GM18526 (cell line): ENCODE results near the gene RAB11FIP5.

Experiments used
- POLR2A ChIP-seq: IDR thresholded peaks from 3 replicates; pipeline ENCODE4 v1.6.1; 2011; ENCODE audit not compliant: insufficient read length; ENCODE audit errors: extremely low read depth

The RAB11FIP5 gene

DNA sequence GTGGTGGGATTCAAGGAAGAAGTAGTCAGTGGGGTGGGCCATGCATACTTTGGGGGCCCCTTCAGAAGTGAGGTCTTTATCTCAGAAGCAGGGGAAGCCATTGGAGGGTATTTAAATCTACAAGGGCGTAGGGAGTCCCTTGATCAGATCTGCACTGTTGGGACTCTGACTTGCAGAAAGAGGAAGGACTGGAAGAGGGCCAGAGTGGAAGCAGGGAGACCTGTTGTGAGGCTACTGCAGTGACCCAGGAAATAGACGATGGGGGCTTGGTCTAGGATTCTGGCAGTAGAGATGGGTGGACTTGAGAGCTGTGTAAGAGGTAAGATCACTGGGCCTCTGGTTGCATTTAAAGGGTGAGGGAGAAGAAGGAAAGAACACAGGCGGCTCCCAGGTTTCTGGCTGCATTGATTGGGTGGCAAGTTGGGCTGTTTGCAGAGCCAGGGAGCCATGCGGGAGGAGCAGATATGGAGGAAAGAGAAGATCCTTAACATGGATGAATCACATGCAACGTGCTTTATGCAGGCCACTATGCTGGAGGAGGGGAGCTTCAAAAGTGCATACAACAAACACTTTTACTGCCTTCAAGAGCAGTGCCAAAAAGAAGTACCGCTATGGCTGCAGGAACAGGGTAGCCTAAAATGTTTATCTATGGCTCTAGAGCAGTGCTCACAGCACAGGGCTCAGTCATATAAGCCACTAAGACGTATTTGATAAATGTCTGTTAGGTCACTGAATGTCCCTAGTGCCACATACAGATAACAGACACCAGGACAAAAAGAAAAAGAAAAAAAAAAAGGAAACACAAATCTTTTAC, 43.5 kb downstream of the RAB11FIP5 start:
- TF ChIP-seq POLR2A, result no peak

DNA sequence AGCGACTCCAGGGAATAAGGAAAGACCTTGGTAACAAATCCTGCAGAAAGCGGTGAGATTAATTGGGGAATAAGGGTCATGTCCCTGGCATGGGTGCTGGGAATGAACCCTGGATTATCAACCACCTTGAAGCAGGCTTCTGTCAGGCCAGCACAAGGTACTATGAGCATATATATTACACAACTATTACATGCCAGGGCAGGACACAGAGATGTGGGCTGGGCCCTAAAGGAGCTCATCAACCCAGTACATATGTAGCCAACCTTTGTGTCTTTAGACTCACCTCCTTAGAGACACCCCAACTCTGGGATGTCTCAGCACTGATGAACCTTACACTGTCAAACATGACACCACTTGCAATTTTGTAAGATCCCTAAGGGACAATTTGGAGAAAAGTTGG, 44.6 kb downstream of the RAB11FIP5 start:
- no peak for TF ChIP-seq POLR2A

DNA sequence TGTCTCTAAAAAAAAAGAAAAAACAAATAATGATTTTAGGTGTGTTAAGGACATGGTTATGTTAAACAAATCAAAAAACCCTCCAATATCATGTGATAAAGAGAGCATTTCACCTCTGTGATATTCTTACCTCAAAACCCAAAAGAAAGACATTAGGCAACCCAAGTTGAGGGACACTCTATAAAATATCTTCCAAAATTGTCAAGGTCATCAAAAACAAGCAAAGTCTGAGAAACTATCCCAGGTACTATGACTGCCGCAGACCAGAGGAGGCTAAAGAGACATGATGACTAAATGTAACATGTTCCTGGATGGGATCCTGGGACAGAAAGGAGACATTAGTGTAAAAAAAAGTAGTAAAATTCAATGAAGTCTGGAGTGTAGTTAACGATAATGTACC, 45.7 kb downstream of the RAB11FIP5 start:
- TF ChIP-seq POLR2A, result no peak

DNA sequence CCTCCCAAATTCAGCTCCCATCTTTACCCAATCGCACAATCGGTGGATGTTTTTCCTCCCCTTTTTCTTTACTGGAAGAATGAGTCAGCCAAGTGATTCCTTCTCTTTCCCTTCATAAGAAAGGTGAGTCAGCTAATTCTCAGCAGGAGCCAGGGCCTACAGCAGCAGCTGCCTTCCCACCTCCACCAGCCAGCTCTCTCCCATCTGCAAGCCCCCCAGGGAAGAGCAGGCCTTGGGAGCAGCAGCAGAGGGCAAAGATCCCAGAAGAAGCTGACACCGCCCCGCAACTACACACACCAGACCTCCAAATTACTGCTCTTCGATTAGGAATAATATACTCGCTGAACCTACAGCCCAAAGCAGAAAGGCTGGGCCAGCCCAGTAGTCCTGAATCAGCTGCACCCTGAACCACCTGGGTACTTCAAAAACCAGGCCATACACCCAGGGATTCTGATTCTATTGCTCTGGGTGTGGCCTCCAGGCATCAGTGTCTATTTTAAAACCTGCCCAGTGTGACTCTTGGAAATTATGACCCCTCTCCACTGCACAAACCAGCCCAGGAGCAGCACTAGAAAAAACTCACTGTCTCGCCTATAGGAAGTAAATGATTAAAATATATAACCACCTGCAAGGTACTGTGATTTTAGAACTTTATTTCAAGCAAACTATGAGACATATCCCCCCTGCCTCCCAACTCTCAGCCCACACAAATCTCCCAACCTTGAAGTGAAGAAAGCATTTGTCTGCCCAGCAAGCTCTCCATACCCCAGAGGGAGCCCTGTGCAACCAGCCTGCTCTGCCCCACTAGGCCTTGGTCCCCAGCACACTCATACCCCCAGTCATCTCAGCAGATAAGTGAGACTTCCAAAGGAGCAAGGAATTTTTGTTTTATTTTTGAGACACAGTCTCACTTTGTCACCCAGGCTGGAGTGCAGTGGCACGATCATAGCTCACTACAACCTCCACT, 48.6 kb downstream of the RAB11FIP5 start:
- TF ChIP-seq POLR2A, result no peak

DNA sequence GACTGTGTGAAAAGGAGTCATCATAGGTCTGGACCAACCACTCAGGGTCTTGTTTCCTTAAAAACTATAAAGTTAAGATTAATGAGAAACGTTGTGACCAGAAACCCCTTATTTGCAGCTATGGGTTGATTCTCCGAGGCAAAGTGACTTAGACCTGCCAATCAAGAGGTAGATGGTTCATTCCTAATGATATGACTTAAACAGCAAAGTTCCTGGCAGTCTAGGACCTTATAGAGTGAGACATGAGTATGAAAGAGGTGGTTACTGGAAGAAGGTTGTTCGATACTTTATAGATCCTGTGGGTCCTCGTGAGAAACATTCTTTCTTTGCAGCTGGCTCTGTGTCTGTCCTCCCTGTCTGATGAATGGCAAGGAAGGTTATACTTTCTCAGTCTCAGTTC, 49.3 kb downstream of the RAB11FIP5 start:
- no peak for TF ChIP-seq POLR2A

DNA sequence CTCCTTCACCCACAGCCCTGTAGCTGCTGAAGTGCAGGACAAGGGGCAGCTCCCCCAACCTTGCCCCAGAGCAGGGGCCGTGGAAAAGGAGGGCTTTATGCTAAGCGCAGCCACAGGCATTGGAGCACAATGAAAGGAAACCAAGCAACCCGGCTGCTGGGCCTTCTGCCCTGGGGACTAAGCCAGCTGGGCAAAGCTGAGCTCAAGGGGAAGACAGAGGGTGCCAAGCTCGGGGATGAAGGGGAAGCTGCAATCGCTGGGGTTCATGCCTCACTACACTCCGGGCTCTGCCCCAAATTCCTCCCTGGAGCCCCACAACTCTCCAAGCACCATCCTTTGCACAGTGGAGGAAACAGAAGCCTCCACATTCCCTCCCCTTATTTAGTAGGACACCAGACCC, 53.6 kb downstream of the RAB11FIP5 start:
- no peak for TF ChIP-seq POLR2A

DNA sequence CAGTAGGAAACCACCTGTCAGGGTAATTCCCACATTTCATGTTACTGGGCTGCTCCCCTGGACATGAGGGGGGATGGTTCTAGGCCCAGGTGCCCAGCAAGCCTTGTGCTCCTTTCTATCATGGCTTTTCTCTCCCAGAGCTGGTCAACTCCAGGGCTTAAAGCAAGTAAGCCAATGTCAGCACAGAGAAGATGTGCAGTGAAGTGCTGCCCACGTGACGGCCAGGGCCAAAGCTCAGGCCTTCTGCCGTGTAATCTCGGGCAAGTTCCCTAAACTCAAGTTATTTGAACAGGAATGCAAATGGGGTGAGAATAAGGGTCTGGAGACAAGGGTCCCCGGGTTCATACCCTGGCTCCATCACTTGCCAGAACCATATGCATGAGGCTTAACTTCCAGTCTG, 57.8 kb downstream of the RAB11FIP5 start:
- no peak for TF ChIP-seq POLR2A

DNA sequence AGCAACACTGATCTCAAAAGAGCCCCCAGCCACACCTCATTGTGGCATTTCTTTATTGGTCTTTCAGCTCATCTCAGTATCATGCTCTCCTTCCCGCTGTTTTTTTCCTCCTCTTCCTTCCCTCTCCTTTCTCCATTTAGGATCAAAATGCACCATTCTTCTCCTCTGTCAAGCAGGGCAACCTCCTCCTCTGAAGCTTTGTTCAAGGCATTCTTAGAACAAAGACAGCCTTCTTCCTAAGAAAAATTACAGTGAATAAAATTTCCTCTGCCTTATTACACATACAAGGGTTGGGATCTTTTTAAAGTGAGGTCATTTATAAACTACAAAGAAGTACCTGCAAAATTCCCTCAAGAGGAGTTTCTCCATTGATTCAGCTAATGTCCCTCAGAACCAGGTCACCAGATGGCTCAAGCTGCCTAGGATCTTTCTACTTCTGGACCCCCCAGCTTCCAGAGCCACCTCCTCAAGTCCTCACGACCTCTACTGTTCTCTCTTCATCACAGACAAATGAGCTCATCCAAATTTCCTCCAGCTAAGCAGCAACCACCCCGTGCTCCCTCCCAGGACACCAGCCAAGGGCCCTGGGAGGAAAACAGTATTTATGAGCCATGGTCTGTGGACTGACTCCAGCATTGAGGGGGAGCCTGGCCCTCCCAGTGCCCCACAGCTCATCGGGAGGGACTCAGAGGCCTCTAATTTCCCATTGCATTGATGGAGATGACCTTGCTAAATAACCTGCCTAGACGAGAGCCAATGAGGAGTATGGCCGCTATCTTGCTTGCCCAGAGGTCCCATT, 59.2 kb downstream of the RAB11FIP5 start:
- no peak for TF ChIP-seq POLR2A

DNA sequence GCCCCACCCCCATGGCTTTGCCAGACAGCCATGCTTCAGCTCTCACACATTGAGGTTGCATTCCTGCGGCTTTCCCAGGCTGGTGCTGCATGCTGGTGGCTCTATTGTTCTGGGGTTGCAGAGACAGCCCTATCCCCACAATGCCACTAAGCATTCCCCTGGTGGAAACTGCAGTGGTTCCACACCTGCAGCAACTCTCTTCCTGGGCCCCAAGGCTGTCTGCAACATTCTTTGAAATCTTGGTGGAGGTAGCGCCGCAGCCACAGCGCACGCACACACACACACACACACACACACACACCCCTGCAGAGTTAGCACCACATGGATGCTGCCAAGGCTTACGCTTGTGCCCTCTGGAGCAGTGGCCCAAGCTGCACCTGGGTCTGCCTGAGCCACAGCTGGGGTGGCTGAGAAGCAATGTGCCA, 62.6 kb downstream of the RAB11FIP5 start:
- no peak for TF ChIP-seq POLR2A

DNA sequence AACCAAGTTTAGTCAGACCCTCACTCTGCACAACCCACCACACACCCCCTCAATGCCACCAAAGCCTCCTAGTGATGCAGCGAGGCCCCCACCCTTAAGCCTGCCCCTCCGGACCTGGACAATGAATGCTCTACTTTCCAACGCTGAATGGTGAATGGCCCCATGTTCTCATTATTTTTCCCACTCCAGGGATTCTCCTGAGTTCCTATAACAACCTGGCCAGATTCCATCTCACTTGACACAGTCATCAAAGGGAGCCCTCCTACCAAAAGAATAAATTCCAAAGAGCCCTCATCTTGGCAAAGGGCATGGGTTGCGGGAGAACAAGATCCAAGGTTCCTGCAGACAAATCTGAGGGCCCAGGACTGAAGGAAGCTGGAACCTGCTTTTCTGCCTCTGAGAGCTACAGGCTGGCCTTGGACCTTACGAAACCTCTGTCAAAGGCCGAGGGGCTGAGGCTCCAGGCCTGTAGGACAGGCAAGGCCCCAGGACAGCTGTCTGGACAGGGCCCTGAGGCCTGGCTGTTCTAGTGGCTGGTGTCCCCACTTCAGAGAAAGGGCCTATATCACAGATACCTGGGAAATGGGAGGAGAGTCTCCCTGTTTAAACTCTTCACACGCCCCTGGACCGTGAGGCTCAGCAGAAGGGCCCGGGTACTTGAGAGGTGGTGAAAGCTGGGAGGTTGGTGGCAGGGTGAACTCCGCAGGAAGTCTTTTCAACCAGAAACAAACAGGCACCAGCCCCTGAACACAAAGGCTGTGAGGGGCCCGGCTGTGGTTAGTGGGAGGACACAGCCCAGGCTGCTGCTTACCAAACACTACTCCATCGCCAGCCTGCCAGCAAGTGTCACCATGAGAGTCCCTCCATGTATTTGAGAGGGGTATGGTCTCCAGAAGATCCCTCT, 68.6 kb downstream of the RAB11FIP5 start:
- no peak for TF ChIP-seq POLR2A

DNA sequence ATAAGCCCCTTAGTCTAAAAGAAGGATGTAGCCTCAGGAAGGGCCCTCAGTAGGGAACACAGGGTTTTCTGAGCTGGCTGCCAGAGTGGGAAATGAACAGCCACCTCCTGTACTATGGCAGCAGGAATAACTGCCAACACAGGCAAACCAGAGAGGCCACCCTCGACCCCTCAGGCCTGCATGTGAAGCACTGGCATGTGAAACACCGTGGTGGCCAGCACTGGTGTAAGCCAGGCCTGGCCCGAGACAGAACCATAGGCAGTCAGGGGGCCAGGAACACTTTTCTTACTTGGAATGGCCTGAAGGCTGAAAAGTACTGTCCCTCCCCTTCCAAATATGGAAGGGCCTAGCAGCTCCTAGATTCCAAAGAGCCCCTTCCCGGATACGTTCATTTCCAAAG, 69.5 kb downstream of the RAB11FIP5 start:
- no peak for TF ChIP-seq POLR2A

DNA sequence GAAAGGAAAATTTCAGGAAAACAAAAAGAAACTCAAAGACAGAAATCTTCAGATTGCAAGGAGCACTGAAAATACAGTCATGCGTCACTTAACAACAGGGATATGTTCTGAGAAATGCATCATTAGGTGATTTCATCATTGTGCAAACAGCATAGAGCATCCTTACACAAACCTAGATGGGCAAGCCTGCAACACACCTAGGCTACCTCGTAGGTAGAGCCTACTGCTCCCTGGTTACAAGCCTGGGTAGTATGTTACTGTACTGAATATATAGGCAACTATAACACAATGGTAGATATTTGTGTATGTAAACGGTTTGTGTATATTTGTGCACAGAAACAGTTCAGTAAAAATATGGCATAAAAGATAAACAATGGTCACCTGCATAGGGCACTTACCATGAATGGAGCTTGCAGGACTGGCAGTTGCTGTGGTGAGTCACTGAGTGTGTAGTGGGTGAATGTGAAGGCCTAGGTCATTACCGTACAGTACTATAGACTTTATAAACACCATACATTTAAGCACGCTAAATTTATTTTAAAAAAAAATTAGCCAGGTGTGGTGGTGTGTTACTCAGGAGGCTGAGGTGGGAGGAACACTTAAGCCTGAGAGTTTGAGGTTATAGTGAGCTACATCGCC, 74.7 kb downstream of the RAB11FIP5 start:
- TF ChIP-seq POLR2A, result no peak

DNA sequence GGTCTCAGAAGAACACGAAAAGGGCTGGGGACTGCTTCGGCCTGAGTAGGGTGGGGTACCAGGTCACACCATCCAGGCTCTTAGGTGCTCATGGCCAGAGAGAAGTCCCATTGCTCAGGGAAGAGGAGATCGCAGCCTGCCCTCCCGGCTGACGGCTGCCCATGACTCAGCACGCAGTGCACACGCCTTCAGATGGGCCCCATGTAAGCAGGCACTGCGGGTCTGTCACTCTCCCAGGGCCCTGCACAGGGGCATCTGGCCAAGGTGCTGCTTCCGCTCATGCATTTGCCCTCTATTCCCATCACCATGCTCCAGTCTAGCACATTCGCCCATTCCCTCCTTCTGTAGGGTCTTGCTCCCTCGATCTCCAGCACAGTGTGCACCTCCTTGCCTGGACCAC, 76.0 kb downstream of the RAB11FIP5 start:
- no peak for TF ChIP-seq POLR2A
